Naive B cell (primary cell): ENCODE measurements around the gene PGPEP1. TPM values are rescaled to one million over a fixed set of nuclear protein-coding genes. Genes with fewer than 3 reads are reported as not detected.
"Not testable (repeated sequence)": the region's sequence is repeated elsewhere in the genome, so short reads cannot be mapped to it uniquely, and the experiment has no call there.

ENCODE experiments used
- ATAC-seq, 2 donors: fragments of 150-1000 bp; cut with Tn5 transposase; 2 replicates each; pipeline ENCODE4 v1.10.0; 2021; ENCODE audit warnings: low read depth in 2 of 2, mild to moderate bottlenecking in 2 of 2, moderate library complexity in 2 of 2
- DNase-seq: peaks from one replicate; pipeline ENCODE4 v3.0.0; 2022
- H3K27ac Mint-ChIP-seq, 6 donors: one replicate each; pipeline ENCODE4 v1.8.0; 2020 to 2022; ENCODE audit warnings: mild to moderate bottlenecking in 6 of 6, mixed read lengths in 6 of 6, moderate library complexity in 5 of 6, inconsistent platforms in 2 of 6
- H3K27me3 Mint-ChIP-seq, 3 donors: one replicate each; pipeline ENCODE4 v1.8.0; 2021 to 2022; ENCODE audit warnings: mixed read lengths in 3 of 3, mild to moderate bottlenecking in 1 of 3
- H3K36me3 Mint-ChIP-seq, 2 donors: one replicate each; pipeline ENCODE4 v1.8.0; 2020 to 2022; ENCODE audit warnings: mixed read lengths in 2 of 2, inconsistent platforms in 1 of 2, mild to moderate bottlenecking in 1 of 2
- H3K4me1 Mint-ChIP-seq, 3 donors: one replicate each; pipeline ENCODE4 v1.8.0; 2020 to 2022; ENCODE audit warnings: mixed read lengths in 3 of 3, inconsistent platforms in 1 of 3, mild to moderate bottlenecking in 1 of 3, moderate library complexity in 1 of 3
- H3K4me3 Mint-ChIP-seq, 8 donors: one replicate each; pipeline ENCODE4 v1.8.0; 2020 to 2022; ENCODE audit warnings: mild to moderate bottlenecking in 8 of 8, mixed read lengths in 8 of 8, moderate library complexity in 8 of 8, inconsistent platforms in 2 of 8
- H3K9me3 Mint-ChIP-seq, 7 donors: one replicate each; pipeline ENCODE4 v1.8.0; 2020 to 2022; ENCODE audit warnings: mixed read lengths in 7 of 7, mild to moderate bottlenecking in 5 of 7, inconsistent platforms in 2 of 7, moderate library complexity in 1 of 7
- polyA plus RNA-seq, 6 donors: library from polyadenylated mRNA; unstranded; fragments of 300-500 nt; fragmentation: Illumina TruSeq; gene quantifications; one replicate each; pipeline ENCODE4 v1.2.3, GENCODE V29; 2021; ENCODE audit warnings: low read depth in 6 of 6

Gene PGPEP1
- polyA plus RNA-seq, 6 donors from 2014 or later: 4.0 to 11.8 (median 8.0) TPM

- not testable (repeated sequence) for H3K27me3 Mint-ChIP-seq, H3K36me3 Mint-ChIP-seq, H3K4me3 Mint-ChIP-seq, DNase-seq, ATAC-seq, H3K27ac Mint-ChIP-seq, H3K9me3 Mint-ChIP-seq
- H3K4me1 Mint-ChIP-seq: peaks cover 7 to 11% (median 10%) of the 10 kb centered on the region in 3 donors
Observed at GRCh38 chr19:18348818-18349339, 8.5 kb downstream of the PGPEP1 start.

GRCh38 chr19:18349524-18350128 lies 9.2 kb downstream of the PGPEP1 start:
- Mint-ChIP-seq H3K9me3 (no peaks in the 10 kb centered on the region), H3K4me3 (no peak overlapping the region), H3K27me3 (no peaks in the 10 kb centered on the region), H3K4me1 (peaks cover 7 to 11% (median 10%) of the 10 kb centered on the region in 3 donors), H3K36me3 (peaks cover 9% of the 10 kb centered on the region in 2 donors), H3K27ac (no peak overlapping the region)
- no peak for DNase-seq
- no peak for ATAC-seq

- H3K36me3 Mint-ChIP-seq: peaks cover 9% of the 10 kb centered on the region in 2 donors
- H3K27ac Mint-ChIP-seq: no peak overlapping the region
- H3K9me3 Mint-ChIP-seq: no peaks in the 10 kb centered on the region
Observed at GRCh38 chr19:18350490-18350889, 10.1 kb downstream of the PGPEP1 start.

GRCh38 chr19:18351544-18351943 lies 11.1 kb downstream of the PGPEP1 start:
- DNase-seq: no peak
- Mint-ChIP-seq H3K27ac (no peak overlapping the region), H3K27me3 (no peaks in the 10 kb centered on the region), H3K4me3 (no peak overlapping the region), H3K36me3 (peaks cover 4 to 9% of the 10 kb centered on the region in 2 donors), H3K9me3 (no peaks in the 10 kb centered on the region), H3K4me1 (peaks cover under 1 to 8% (median 7%) of the 10 kb centered on the region in 3 donors)
- no peak for ATAC-seq

More at GRCh38 chr19:18350490-18350889, 10.1 kb downstream of the PGPEP1 start:
- H3K4me3 Mint-ChIP-seq: no peak overlapping the region
- no peak for DNase-seq
- ATAC-seq: no peak
- peaks cover 7 to 11% (median 10%) of the 10 kb centered on the region in 3 donors for H3K4me1 Mint-ChIP-seq
- no peaks in the 10 kb centered on the region for H3K27me3 Mint-ChIP-seq

DNA sequence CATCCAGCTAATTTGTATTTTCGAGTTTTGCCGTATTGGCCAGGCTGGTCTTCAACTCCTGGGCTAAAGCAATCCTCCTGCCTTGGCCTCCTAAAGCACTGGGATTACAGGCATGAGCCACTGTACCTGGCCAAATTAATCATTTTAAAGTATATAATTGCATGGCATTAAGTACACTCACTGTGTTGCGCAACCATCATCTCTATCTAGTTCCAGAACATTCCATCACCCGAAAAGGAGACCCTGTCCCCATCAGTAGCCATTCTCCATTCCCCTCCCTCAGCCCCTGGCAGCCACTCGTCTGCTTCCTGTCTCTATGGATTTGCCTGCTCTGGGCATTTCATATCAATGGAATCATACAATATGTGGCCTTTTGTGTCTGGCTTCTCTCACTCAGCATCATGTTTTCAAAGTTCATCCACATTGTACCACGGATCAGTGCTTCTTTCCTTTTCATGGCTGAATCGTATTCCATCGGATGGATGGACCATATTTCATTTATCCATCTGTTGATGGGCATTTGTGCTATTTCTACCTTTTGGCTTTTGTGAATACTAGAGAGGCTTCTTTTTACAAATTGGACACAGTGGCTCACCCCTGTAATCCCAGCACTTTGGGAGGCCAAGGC lies 13.1 kb downstream of the PGPEP1 start:
- Mint-ChIP-seq H3K36me3 (peaks cover 8 to 9% of the 10 kb centered on the region in 2 donors), H3K27ac (peak overlapping the region in 1 of 6 donors; percentile 26), H3K4me3 (no peak overlapping the region)

DNA sequence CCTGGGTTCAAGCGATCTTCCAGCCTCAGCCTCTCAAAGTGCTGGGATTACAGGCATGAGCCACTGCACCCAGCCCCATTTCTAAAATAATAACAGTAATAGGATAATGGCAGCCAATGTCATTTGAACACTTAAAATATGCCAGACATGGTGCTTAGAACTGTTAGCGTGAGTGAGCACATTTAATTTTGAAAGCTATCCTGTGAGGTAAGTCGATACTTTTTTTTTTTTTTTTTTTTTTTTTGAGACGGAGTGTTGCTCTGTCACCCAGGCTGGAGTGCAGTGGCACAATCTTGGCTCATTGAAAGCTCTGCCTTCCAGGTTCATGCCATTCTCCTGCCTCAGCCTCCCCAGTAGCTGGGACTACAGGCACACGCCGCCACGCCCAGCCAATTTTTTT lies 14.3 kb downstream of the PGPEP1 start:
- peak overlapping the region in 1 of 8 donors; percentile 67 for H3K4me3 Mint-ChIP-seq
- H3K9me3 Mint-ChIP-seq, DNase-seq, ATAC-seq, H3K27ac Mint-ChIP-seq, H3K4me1 Mint-ChIP-seq, H3K27me3 Mint-ChIP-seq: not testable (repeated sequence)
- peaks cover 17% of the 10 kb centered on the region in 2 donors for H3K36me3 Mint-ChIP-seq

More for the DNA sequence above, 13.1 kb downstream of the PGPEP1 start:
- ATAC-seq (no peak), DNase-seq (no peak)
- H3K4me1 Mint-ChIP-seq: no peaks in the 10 kb centered on the region
- H3K27me3 Mint-ChIP-seq: no peaks in the 10 kb centered on the region
- no peaks in the 10 kb centered on the region for H3K9me3 Mint-ChIP-seq

DNA sequence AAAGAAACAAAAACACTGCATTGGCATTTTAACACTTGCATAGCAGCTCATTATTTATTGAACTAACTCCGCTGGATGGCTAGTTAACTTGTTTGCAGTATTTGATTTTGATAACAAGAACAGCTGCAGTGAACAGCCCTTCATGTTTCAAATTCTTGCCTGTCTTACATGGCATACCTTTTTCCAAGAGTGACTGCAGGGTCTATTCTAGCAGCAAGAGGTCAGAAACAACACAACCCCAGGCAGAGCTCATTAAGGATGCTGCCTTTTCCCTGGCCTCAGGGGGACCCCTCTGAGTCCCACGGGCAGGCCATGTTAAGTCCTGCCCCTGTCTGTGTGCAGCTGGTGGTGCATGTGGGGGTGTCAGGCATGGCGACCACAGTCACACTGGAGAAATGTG lies 16.6 kb downstream of the PGPEP1 start:
- Mint-ChIP-seq H3K36me3 (peaks cover 20 to 21% of the 10 kb centered on the region in 2 donors), H3K4me1 (no peaks in the 10 kb centered on the region), H3K27ac (no peak overlapping the region), H3K9me3 (no peaks in the 10 kb centered on the region), H3K27me3 (no peaks in the 10 kb centered on the region), H3K4me3 (no peak overlapping the region)
- ATAC-seq (no peak), DNase-seq (no peak)

GRCh38 chr19:18361646-18362045 lies 21.2 kb downstream of the PGPEP1 start:
- DNase-seq: no peak
- H3K36me3 Mint-ChIP-seq: peaks cover 30 to 34% of the 10 kb centered on the region in 2 donors
- H3K27ac Mint-ChIP-seq: no peak overlapping the region
- no peaks in the 10 kb centered on the region for H3K27me3 Mint-ChIP-seq
- H3K4me1 Mint-ChIP-seq: peaks cover 0 to 6% (median 0%) of the 10 kb centered on the region in 3 donors
- H3K4me3 Mint-ChIP-seq: no peak overlapping the region
- H3K9me3 Mint-ChIP-seq: no peaks in the 10 kb centered on the region
- no peak for ATAC-seq

DNA sequence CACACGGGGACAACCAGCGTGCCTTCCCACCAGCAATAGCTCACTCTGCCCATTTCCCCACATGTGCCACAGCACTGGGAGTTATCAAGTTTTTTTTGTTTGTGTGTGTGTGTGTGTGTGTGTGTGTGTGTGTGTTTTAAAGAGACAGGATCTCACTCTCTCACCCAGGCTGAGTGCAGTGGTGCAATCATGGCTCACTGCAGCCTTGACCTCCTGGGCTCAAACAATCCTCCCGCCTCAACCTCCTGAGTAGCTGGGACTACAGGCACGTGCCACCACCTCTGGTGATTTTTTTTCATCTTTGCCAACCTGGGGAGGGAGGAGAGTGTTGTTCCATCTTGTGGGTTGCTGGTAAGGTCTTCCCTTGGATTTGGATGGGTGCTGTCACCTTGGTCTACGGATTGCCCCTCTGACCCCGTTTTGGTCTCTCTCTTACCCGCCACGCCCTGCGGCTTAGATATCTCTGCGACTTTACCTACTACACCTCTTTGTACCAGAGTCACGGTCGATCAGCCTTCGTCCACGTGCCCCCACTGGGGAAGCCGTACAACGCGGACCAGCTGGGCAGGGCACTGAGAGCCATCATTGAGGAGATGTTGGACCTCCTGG lies 22.6 kb downstream of the PGPEP1 start:
- H3K27me3 Mint-ChIP-seq: no peaks in the 10 kb centered on the region
- DNase-seq: no peak
- ATAC-seq: no peak
- H3K4me1 Mint-ChIP-seq: peaks cover 0 to 7% (median 6%) of the 10 kb centered on the region in 3 donors
- peak overlapping the region in 1 of 6 donors; percentile 41 for H3K27ac Mint-ChIP-seq
- peaks cover 25 to 27% of the 10 kb centered on the region in 2 donors for H3K36me3 Mint-ChIP-seq
- H3K4me3 Mint-ChIP-seq: peak overlapping the region in 1 of 8 donors; percentile 52
- H3K9me3 Mint-ChIP-seq: no peaks in the 10 kb centered on the region

GRCh38 chr19:18363787-18364186 lies 23.4 kb downstream of the PGPEP1 start:
- Mint-ChIP-seq H3K4me1 (peaks cover 0 to 7% (median 6%) of the 10 kb centered on the region in 3 donors), H3K27ac (peak overlapping the region in 1 of 6 donors; percentile 47)
- no peak for ATAC-seq

DNA sequence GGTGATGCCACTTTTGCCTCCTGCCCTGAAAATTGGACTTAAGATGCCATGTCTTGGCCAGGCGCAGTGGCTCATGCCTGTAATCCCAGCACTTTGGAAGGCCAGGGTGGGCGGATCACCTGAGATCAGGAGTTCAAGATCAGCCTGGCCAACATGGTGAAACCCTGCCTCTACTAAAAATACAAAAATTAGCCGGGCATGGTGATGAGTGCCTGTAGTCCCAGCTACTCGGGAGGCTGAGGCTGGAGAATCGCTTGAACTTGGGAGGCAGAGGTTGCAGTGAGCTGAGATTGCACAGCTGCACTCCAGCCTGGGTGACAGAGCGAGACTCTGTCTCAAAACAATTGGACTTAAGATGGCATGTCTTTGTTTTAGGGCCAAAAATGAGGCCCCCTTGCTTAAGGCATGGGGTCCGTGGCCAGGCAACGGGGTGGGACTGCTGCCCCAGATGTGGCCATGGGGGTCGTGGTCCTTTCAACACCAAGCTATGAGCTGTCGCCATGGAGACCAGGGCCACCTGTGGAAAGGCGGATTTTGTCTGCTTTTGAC lies 24.0 kb downstream of the PGPEP1 start:
- not testable (repeated sequence) for H3K27me3 Mint-ChIP-seq, H3K9me3 Mint-ChIP-seq, ATAC-seq, H3K4me1 Mint-ChIP-seq, DNase-seq, H3K27ac Mint-ChIP-seq
- Mint-ChIP-seq H3K4me3 (peak overlapping the region in 1 of 8 donors; percentile 19), H3K36me3 (peaks cover 21% of the 10 kb centered on the region in 2 donors)

More at GRCh38 chr19:18363787-18364186, 23.4 kb downstream of the PGPEP1 start:
- Mint-ChIP-seq H3K4me3 (peak overlapping the region in 1 of 8 donors; percentile 19), H3K9me3 (no peaks in the 10 kb centered on the region), H3K36me3 (peaks cover 25 to 26% of the 10 kb centered on the region in 2 donors), H3K27me3 (no peaks in the 10 kb centered on the region)
- DNase-seq: no peak

DNA sequence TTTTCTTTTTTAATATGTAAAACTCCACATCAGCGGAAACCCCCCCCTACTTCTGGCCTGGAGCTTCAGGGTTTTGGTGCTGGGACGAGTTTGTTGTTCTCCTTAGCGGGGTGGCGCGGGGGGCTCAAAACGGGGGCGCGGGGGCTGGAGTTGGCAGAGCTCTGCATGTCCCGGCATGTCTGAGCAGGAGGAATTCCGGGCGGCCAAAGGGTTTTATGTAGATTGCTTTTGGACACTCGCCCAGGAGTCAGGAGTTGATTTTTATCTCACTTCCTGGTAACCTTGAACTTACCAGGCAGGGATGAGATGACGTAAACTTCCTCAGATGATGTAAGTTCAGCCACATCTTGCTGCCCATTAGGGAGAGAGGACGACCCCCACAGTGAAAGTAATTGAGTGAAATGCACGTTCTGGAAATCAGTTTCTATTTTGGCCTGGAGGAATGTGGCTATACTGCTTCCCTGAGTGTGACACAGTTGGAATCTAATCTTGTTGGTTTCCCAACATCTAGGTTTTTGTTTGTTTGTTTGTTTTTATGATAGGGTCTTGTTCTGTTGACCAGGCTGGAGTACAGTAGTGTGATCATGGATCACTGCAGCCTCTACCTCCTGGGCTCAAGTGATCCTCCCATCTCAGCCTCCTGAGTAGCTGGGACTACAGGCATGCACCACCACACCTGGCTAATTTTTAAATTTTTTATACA lies 24.6 kb downstream of the PGPEP1 start:
- H3K27ac Mint-ChIP-seq: no peak overlapping the region
- no peaks in the 10 kb centered on the region for H3K9me3 Mint-ChIP-seq
- peak overlapping the region in 1 of 8 donors; percentile 63 for H3K4me3 Mint-ChIP-seq
- no peaks in the 10 kb centered on the region for H3K27me3 Mint-ChIP-seq
- H3K4me1 Mint-ChIP-seq: peaks cover 0 to 7% (median 6%) of the 10 kb centered on the region in 3 donors
- no peak for DNase-seq
- peaks cover 14 to 15% of the 10 kb centered on the region in 2 donors for H3K36me3 Mint-ChIP-seq
- ATAC-seq: no peak

DNA sequence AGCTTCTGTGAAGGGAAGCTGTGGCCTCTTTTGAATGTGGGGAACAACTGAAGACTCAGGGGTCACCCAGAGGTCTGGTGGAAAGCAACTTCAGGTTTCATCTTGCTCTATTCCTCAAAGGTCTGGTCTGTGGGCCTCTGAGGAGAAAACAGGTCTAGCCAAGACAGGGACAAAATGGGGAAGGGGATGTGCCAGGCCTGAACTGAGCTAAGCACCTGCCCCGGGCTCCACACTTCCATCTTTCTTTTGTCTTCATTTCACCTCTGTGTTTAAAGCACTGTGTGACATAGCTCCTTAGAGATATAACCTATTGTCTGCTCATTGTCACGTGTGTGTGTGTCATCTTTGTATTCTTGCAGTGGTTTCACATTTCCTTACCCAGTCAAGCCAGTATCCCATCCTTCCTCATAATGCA lies 25.6 kb downstream of the PGPEP1 start:
- H3K4me3 Mint-ChIP-seq: no peak overlapping the region
- H3K9me3 Mint-ChIP-seq: no peaks in the 10 kb centered on the region
- no peaks in the 10 kb centered on the region for H3K27me3 Mint-ChIP-seq
- H3K4me1 Mint-ChIP-seq: peaks cover 0 to 7% (median 6%) of the 10 kb centered on the region in 3 donors
- DNase-seq (no peak), ATAC-seq (no peak)
- H3K27ac Mint-ChIP-seq: no peak overlapping the region
- peaks cover 13 to 15% of the 10 kb centered on the region in 2 donors for H3K36me3 Mint-ChIP-seq
